HG03103 (cell line): ENCODE data around the gene BAIAP3.

Experiments used
- ATAC-seq: cut with Tn5 transposase; IDR thresholded peaks from one replicate; pipeline ENCODE4 v1.9.1; 2021; ENCODE audit warnings: low read depth; ENCODE audit not compliant: unreplicated experiment

BAIAP3 gene

GRCh38 chr16:1381612-1382406 is 48.4 kb downstream of the BAIAP3 start:
- no peak for ATAC-seq

DNA sequence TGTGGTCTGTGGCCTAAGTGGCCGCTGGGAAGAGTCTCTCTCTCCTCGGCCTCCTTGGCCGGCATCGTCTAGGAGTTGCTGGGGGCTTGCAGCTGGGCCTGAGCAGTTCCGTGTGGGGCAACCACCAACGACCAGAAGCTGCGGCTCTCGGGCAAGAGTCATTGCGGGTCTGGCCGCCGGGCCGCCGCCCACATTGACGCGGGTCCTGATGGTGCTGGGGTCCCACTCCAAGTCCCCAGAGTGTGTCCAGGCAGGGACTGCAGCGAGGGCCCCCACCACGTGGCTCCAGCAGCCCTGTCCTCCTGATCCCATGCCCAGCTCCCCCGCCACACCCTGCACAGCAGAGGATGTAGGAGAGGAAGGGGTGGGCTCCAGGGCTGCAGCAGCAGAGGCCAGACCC is 50.1 kb downstream of the BAIAP3 start:
- ATAC-seq = no peak

GRCh38 chr16:1385232-1385631 is 51.8 kb downstream of the BAIAP3 start:
- no peak for ATAC-seq

- no peak for ATAC-seq
Observed at GRCh38 chr16:1387331-1387730, 53.9 kb downstream of the BAIAP3 start.

DNA sequence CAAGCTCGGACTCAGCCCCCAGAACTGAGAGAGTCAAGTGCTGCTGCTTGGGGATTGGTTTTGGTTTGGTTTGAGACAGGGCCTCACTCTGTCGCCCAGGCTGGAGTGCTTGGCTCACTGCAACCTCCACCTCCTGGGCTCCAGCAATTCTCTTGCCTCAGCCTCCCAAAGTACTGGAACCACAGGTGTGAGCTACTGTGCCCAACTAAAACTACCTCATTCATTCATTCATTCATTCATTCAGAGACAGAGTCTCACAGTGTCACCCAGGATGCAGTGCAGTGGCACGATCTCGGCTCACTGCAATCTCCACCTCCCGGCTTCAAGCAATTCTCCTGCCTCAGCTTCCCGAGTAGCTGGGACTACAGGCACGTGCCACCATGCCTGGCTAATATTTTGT is 56.3 kb downstream of the BAIAP3 start:
- ATAC-seq = no peak

GRCh38 chr16:1390239-1390779 is 56.9 kb downstream of the BAIAP3 start:
- ATAC-seq = no peak

DNA sequence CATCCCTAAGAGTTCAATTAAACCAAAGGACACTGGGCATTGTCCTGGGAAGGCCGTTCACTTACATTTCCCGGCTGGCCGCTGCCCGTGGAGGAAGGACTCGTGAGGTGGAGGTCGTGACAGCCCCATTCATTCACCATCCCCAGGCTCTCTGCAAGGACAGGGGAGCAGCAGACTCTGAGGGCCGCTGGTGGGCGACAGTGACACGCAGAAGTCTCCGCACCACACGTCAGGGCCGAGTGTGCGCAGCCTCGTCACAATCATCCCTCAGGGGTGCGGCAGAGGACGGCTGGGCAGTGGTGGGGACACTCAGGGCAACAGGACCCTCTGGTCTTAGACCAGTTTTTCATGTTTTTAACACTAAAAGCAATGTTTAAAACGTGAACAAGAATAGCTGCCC is 59.4 kb downstream of the BAIAP3 start:
- no peak for ATAC-seq

- no peak for ATAC-seq
Observed at GRCh38 chr16:1393613-1394176, 60.2 kb downstream of the BAIAP3 start.

DNA sequence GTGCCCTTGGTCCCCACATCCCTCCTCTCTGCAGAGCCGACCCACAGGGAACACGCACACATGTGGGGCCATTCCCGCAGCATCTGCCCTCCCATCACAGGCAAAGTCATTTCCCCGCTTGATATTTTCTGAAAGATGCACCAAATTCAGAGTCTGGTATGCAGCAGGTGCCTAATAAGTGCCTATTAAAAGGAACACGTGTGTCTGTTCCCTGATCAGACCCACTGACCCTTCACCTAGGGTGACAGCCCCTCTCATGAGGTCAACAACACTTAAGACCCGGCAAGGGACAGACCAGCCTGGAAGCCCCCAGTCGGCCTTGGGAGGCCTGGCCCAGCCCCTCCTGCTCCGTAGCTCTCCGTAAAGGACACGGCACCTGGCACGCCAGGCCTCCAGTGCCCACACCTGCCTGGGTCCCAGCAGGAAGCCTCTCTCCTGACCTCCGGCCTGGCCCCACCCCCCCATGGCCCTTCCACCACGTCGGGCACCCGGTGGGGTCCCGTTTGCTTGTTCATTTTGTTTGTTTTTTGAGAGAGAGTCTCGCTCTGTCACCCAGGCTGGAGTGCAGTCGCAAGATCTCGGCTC is 61.0 kb downstream of the BAIAP3 start:
- no peak for ATAC-seq

- no peak for ATAC-seq
Observed at GRCh38 chr16:1395444-1396031, 62.1 kb downstream of the BAIAP3 start.

DNA sequence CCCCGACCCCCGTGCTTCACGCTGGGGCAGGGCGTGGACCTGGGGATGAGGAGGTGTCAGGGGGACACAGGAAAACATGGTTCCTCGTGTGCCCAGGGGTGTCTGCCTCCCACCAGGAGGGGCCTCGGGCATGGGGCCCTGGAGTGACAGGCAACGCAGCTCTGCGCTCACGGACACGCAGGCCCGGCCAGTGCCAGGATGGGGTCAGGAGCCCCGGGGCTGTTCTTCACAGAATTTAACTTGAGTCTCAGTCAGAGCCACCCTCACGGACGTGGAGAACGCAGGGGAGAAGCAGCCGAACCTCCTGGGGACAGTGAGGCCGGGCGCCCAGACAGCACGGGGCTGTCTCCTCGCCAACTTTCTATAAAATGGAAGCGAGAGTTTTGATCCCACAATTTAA is 64.3 kb downstream of the BAIAP3 start:
- no peak for ATAC-seq

DNA sequence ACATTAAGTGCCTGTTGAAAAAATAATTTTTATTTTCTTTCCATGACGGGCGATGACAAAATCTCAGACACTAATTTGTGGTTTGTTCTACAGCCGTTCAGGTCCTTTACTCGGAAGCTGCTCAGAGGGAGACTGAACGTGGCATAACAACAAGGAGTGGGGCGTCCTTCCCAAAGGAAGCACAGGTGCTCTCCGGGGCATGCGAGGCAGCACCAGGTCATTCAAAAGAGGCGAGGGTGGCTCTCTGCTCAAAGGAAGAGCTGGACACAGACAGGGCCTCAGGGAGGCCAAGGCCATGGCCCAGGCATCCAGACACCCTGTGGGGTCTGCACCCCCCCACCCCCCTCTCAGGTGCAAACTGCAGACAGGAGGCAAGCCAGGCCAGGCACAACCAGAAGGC is 64.9 kb downstream of the BAIAP3 start:
- ATAC-seq = no peak
